ENCODE results near the gene PLXNA2. TPM values are rescaled to one million over a fixed set of nuclear protein-coding genes. Genes with fewer than 3 reads are reported as not detected.

The PLXNA2 gene
- total RNA-seq, 2 experiments from 2014 or later, result 0.23 TPM; not detected in 1

- ChIA-PET POLR2A (no interaction called here), CTCF (ENCODE audit: unreplicated experiment) (no interaction called here)
- no peak overlapping the region for H2AFZ ChIP-seq (ENCODE audit: low read length)
- H3K79me2 ChIP-seq (ENCODE audit: insufficient read depth, low read depth, low read length), result no peaks in the 10 kb centered on the region
- no peaks in the 10 kb centered on the region for H3K9me2 ChIP-seq (ENCODE audit: insufficient read depth, low read length)
- no peak for DNase-seq (ENCODE audit: low spot score)
- H3K27ac ChIP-seq (ENCODE audit: low read depth, low read length, poor library complexity, severe bottlenecking), result no peak overlapping the region
- intact Hi-C loops (cut with micrococcal nuclease; ENCODE audit: unreplicated experiment), result no loop called here
- no peak overlapping the region for H3K4me2 ChIP-seq (ENCODE audit: low read length)
- no peaks in the 10 kb centered on the region for H4K20me1 ChIP-seq (ENCODE audit: insufficient read depth, low read length)
- H3K4me3 ChIP-seq (ENCODE audit: low read depth, low read length, poor library complexity, severe bottlenecking), result no peak overlapping the region
- BruUV-seq (replicated peaks), result no TSS peak
- no peaks in the 10 kb centered on the region for H3K36me3 ChIP-seq (ENCODE audit: insufficient read depth, low read length)
- no peak for TF ChIP-seq EZH2phosphoT487 (IDR thresholded peaks at IDR 0.05; ENCODE audit: borderline replicate concordance, low read depth, low read length)
- no peak for TF ChIP-seq CTCF (conservative IDR thresholded peaks at IDR 0.05; ENCODE audit: low read length)
- H3K9me3 ChIP-seq (ENCODE audit: low read length), result no peaks in the 10 kb centered on the region
- no peaks in the 10 kb centered on the region for H3K4me1 ChIP-seq (ENCODE audit: insufficient read depth, low read length, poor library complexity, severe bottlenecking)
Measured at GRCh38 chr1:208047975-208048374, 196.2 kb downstream of the PLXNA2 start.

GRCh38 chr1:208047476-208047934, 196.7 kb downstream of the PLXNA2 start:
- H2AFZ ChIP-seq (ENCODE audit: low read length), result no peak overlapping the region
- no peaks in the 10 kb centered on the region for H3K79me2 ChIP-seq (ENCODE audit: insufficient read depth, low read depth, low read length)
- TF ChIP-seq EZH2phosphoT487 (IDR thresholded peaks at IDR 0.05; ENCODE audit: borderline replicate concordance, low read depth, low read length), result no peak
- no peak for TF ChIP-seq CTCF (conservative IDR thresholded peaks at IDR 0.05; ENCODE audit: low read length)
- BruUV-seq (replicated peaks), result no TSS peak
- ChIA-PET CTCF (ENCODE audit: unreplicated experiment) (interaction anchor here (0.5 kb wide), 1 partner anchor 25 kb away, joined by 4 read pairs; no protein-coding TSS in a partner anchor), POLR2A (no interaction called here)
- H4K20me1 ChIP-seq (ENCODE audit: insufficient read depth, low read length), result no peaks in the 10 kb centered on the region
- no peaks in the 10 kb centered on the region for H3K4me1 ChIP-seq (ENCODE audit: insufficient read depth, low read length, poor library complexity, severe bottlenecking)
- H3K4me3 ChIP-seq (ENCODE audit: low read depth, low read length, poor library complexity, severe bottlenecking), result no peak overlapping the region
- no peaks in the 10 kb centered on the region for H3K9me3 ChIP-seq (ENCODE audit: low read length)
- no peaks in the 10 kb centered on the region for H3K9me2 ChIP-seq (ENCODE audit: insufficient read depth, low read length)
- H3K36me3 ChIP-seq (ENCODE audit: insufficient read depth, low read length), result no peaks in the 10 kb centered on the region
- H3K4me2 ChIP-seq (ENCODE audit: low read length), result no peak overlapping the region
- DNase-seq (ENCODE audit: low spot score), result no peak
- intact Hi-C loops (cut with micrococcal nuclease; ENCODE audit: unreplicated experiment), result no loop called here
- no peak overlapping the region for H3K27ac ChIP-seq (ENCODE audit: low read depth, low read length, poor library complexity, severe bottlenecking)

- H3K4me3 ChIP-seq (ENCODE audit: low read depth, low read length, poor library complexity, severe bottlenecking), result no peak overlapping the region
- H4K20me1 ChIP-seq (ENCODE audit: insufficient read depth, low read length), result no peaks in the 10 kb centered on the region
- no peaks in the 10 kb centered on the region for H3K79me2 ChIP-seq (ENCODE audit: insufficient read depth, low read depth, low read length)
- BruUV-seq (replicated peaks), result no TSS peak
- no peaks in the 10 kb centered on the region for H3K36me3 ChIP-seq (ENCODE audit: insufficient read depth, low read length)
- H3K4me2 ChIP-seq (ENCODE audit: low read length), result no peak overlapping the region
- H3K9me3 ChIP-seq (ENCODE audit: low read length), result no peaks in the 10 kb centered on the region
- ChIA-PET CTCF (ENCODE audit: unreplicated experiment) (no interaction called here), POLR2A (no interaction called here)
- DNase-seq (ENCODE audit: low spot score), result no peak
- H3K27ac ChIP-seq (ENCODE audit: low read depth, low read length, poor library complexity, severe bottlenecking), result no peak overlapping the region
- H3K9me2 ChIP-seq (ENCODE audit: insufficient read depth, low read length), result no peaks in the 10 kb centered on the region
- no peak overlapping the region for H2AFZ ChIP-seq (ENCODE audit: low read length)
- H3K4me1 ChIP-seq (ENCODE audit: insufficient read depth, low read length, poor library complexity, severe bottlenecking), result no peaks in the 10 kb centered on the region
- intact Hi-C loops (cut with micrococcal nuclease; ENCODE audit: unreplicated experiment), result no loop called here
- no peak for TF ChIP-seq CTCF (conservative IDR thresholded peaks at IDR 0.05; ENCODE audit: low read length)
- TF ChIP-seq EZH2phosphoT487 (IDR thresholded peaks at IDR 0.05; ENCODE audit: borderline replicate concordance, low read depth, low read length), result no peak
Measured at GRCh38 chr1:208045463-208046260, 198.5 kb downstream of the PLXNA2 start.

Data from OCI-LY7 (cell line).